Muscle layer of duodenum (tissue), 2 donors: ENCODE results near the gene ARPC4.
"Not testable (repeated sequence)": the region's sequence is repeated elsewhere in the genome, so short reads cannot be mapped to it uniquely, and the experiment has no call there.

Source experiments
- H3K27ac ChIP-seq: one replicate; pipeline ENCODE4 v1.7.0; 2013; ENCODE audit warnings: mild to moderate bottlenecking, low read length
- H3K27me3 ChIP-seq: one replicate; pipeline ENCODE4 v1.7.0; 2013; ENCODE audit warnings: low read depth, mild to moderate bottlenecking, control low read depth, low read length
- H3K36me3 ChIP-seq, 2 donors: one replicate each; pipeline ENCODE4 v1.7.0; 2013; ENCODE audit warnings: low read length in 2 of 2, control low read depth in 1 of 2, mild to moderate bottlenecking in 1 of 2; ENCODE audit not compliant: insufficient read depth in 2 of 2, control insufficient read depth in 1 of 2
- H3K4me1 ChIP-seq, 2 donors: one replicate each; pipeline ENCODE4 v1.7.0; 2013; ENCODE audit warnings: low read length in 2 of 2, mild to moderate bottlenecking in 2 of 2, control low read depth in 1 of 2, moderate library complexity in 1 of 2; ENCODE audit not compliant: insufficient read depth in 2 of 2, control insufficient read depth in 1 of 2
- H3K4me3 ChIP-seq, 2 donors: one replicate each; pipeline ENCODE4 v1.7.0; 2013; ENCODE audit warnings: low read length in 2 of 2, low read depth in 1 of 2, mild to moderate bottlenecking in 1 of 2
- H3K9me3 ChIP-seq, 2 donors: one replicate each; pipeline ENCODE4 v1.7.0; 2013; ENCODE audit warnings: low read length in 2 of 2, control low read depth in 1 of 2, mild to moderate bottlenecking in 1 of 2; ENCODE audit not compliant: control insufficient read depth in 1 of 2
- donor health status: healthy.

ARPC4 gene

DNA sequence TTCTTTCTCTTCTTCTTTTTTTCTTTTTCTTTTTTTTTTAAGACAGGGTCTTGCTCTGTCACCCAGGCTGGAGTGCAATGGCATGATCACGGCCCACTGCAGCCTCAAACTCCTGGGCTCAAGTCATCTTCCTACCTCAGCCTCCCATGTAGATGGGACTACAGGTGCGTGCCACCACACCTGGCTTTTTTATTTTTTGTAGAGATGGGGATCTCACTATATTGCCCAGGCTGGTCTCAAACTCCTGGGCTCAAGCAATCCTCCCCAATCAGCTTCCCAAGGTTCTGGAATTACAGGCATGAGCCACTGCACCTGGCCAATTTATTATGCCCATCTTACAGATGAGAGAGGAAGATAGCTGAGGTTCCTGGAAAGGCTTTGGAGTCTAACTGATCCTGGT lies 21.9 kb upstream of the ARPC4 start:
- not testable (repeated sequence) for H3K4me3 ChIP-seq, H3K36me3 ChIP-seq, H3K27ac ChIP-seq, H3K9me3 ChIP-seq, H3K27me3 ChIP-seq
- peaks cover 21 to 36% of the 10 kb centered on the region in 2 donors for H3K4me1 ChIP-seq

DNA sequence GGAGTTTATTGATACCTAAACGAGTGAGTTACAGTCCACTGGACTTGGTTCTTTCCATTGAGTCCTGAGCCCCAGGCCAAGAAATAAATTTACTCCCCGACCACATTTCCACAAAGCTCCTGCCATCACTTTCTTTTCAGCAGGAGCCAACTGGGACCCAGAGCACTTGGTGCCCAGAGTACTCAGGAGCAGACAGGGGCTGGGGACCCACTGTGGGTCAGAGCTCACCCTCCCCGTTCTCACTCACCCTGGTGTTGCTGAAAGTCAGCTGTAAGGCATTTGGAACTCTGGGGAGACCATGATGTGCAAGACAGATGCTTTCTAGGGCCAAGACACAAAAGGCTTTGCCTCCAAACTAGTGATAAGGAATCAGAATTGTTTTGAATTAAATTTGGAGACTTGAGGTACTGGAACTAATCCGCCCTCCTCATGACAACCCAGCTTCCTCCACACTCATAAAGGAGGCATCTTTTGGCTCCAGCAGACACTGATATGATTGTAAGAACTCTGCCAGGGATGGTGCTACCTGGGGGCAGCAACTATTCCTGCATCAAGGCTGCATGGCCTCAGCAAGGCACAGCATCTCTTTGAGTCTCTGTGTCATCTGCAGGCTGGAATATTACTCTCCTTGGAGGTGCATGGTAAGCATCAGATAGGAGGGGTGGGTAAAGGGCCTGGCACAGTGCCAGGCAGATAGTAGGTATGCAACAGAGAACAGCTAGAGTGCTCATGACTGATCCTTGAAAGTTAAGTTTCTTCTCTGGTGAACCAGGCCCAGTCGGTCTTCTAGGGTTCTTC lies 15.8 kb upstream of the ARPC4 start:
- Histone ChIP-seq H3K36me3 (peaks cover 6 to 29% of the 10 kb centered on the region in 2 donors), H3K27me3 (no peaks in the 10 kb centered on the region), H3K27ac (no peak overlapping the region), H3K4me1 (peaks cover 20 to 24% of the 10 kb centered on the region in 2 donors), H3K4me3 (no peak overlapping the region), H3K9me3 (no peaks in the 10 kb centered on the region)

DNA sequence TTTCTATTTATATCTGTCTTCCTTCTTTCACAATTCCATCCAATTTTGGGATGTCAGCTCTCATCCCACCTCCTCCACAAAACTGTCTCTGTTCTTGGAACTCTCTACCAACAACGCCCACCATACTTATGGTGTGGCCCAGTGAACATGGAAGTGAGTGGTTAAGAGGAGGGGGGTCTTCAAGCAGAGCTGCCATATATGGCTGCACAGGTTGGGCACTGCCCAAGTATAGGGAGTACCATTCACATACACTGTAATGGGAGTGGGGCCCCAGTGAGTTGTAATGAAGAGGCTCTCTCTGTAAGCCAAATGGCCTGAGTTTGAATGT lies 15.2 kb upstream of the ARPC4 start:
- Histone ChIP-seq H3K4me3 (no peak overlapping the region), H3K27ac (no peak overlapping the region), H3K36me3 (peaks cover 11 to 35% of the 10 kb centered on the region in 2 donors), H3K27me3 (no peaks in the 10 kb centered on the region), H3K9me3 (no peaks in the 10 kb centered on the region), H3K4me1 (peaks cover 20 to 24% of the 10 kb centered on the region in 2 donors)

DNA sequence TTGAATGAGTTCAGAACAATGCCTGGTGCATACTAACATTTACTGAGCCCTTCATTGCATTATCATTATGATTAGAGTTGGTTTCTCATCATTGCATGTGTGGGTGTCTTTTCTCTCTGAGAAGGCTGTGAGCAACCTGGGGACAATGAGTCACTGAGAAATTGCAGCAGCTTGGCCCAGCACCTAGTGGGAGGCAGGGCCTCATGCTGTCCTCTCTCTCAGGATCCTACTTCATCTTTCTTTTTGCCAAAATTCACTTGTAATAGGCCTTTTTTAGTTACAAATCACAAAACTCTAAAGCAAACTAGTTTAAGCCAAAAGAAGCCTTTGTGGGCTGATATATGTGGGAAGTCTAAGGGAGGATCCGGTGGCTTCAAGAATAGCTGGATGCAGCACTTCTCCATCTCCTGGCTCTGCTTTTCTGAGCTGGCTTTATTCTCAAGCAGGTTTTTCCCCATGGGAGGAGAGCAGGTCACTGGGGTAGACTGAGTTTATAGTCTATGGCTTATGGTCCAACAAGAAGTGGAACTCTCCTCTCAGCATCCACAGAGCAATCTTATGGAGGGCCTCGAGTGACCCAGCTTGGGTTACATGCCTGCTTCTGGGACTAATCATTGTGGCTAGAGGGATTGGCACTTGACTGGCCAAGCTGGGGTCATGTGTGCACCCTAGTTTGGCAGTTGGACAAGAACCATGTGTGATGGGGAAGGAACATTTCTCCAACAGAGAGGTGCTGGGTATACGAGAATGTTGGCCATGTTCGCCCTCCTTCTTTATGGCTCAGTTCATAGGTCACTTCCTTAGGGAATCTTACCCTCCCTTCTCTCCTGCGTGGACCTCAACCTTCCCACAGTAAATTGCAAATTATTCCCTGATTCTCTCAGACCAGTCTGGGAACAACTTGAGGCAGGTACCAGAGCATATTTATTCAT lies 14.5 kb upstream of the ARPC4 start:
- Histone ChIP-seq H3K4me1 (peaks cover 20 to 24% of the 10 kb centered on the region in 2 donors), H3K27me3 (no peaks in the 10 kb centered on the region), H3K36me3 (peaks cover 17 to 40% of the 10 kb centered on the region in 2 donors), H3K27ac (no peak overlapping the region), H3K4me3 (no peak overlapping the region), H3K9me3 (no peaks in the 10 kb centered on the region)

DNA sequence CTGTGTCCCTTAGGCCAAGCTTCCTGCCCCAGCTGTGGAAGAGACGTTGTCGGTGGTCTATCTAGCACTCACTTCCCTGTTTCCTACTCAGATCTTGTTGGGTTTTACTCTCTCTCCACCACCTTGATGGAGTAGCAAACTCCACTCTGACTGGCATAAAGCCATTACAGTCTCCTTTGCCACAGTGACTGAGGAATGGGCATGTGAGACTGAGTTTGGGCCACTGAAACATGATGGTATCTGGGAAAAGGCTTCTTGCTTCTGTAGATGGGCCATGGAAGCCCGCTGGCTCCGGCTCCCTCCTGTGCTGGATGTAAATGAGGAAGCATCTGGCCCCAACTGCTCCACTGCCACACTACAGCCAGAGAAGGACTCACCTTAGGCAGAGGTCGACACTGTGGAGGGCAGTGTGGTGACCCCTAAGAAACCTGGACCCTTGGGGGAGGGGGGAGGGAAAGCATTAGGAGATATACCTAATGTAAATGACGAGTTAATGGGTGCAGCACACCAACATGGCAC lies 13.7 kb upstream of the ARPC4 start:
- Histone ChIP-seq H3K27me3 (no peaks in the 10 kb centered on the region), H3K4me3 (no peak overlapping the region), H3K27ac (no peak overlapping the region), H3K36me3 (peaks cover 22 to 47% of the 10 kb centered on the region in 2 donors), H3K4me1 (peaks cover 20 to 24% of the 10 kb centered on the region in 2 donors), H3K9me3 (no peaks in the 10 kb centered on the region)

DNA sequence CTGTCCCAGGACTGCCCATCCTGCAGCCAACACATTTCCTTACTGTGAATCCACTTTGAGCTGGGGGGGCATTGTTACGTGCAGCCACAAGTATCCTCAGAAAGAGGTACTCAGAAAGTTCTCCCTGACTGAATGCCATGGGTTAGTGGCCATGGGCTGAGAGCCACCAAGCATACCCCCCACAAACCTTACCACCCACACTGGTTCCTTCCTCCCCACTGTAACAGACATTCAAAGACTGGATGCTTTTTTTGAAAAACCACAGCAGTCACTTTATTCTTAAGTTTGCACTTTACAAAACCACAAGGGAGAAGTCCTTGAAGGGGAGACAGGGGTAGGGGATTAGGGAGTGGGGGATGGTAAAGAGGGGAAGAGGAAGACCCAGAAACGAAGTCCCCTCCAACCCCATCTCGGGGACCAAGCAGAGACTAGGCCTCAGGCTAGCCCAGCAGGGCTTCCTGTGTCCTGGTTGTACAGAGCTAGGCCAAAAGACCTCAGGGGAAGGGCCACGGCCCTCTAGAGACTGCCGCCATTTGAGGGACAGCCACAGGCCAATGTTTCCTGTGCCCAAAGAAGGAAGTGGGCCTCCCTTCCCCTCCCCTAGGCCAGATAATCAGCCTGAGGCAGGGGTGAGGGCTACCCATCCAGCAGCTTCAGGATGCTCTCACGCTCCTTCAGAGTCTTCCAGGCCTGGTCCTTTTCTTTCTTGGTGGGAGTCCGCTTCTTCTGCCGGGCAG lies 13.0 kb upstream of the ARPC4 start:
- H3K4me1 ChIP-seq: peaks cover 20 to 24% of the 10 kb centered on the region in 2 donors
- H3K4me3 ChIP-seq: no peak overlapping the region
- H3K9me3 ChIP-seq: no peaks in the 10 kb centered on the region
- peak overlapping the region; percentile 16 for H3K27ac ChIP-seq
- H3K27me3 ChIP-seq: no peaks in the 10 kb centered on the region
- H3K36me3 ChIP-seq: peaks cover 24 to 49% of the 10 kb centered on the region in 2 donors

DNA sequence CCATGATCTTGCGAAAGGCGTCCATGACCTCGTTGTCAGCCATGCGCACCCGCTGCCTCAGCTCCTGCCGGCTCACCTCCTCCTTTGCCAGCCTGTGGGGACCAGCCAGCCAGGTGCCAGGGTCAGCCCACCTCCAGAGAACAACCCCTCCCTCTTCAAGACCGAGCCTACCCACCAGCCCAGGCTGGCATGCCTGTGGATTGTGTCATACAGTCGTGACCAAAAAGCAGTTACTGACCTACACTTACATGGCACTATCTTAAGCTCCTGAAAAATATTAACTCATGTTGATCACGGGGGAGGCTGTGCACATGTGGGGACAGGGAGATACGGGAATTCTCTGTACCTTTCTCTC lies 12.4 kb upstream of the ARPC4 start:
- H3K4me1 ChIP-seq: peaks cover 20 to 24% of the 10 kb centered on the region in 2 donors
- H3K36me3 ChIP-seq: peaks cover 29 to 55% of the 10 kb centered on the region in 2 donors
- H3K9me3 ChIP-seq: no peaks in the 10 kb centered on the region
- H3K4me3 ChIP-seq: no peak overlapping the region
- peak overlapping the region; percentile 16 for H3K27ac ChIP-seq
- no peaks in the 10 kb centered on the region for H3K27me3 ChIP-seq

DNA sequence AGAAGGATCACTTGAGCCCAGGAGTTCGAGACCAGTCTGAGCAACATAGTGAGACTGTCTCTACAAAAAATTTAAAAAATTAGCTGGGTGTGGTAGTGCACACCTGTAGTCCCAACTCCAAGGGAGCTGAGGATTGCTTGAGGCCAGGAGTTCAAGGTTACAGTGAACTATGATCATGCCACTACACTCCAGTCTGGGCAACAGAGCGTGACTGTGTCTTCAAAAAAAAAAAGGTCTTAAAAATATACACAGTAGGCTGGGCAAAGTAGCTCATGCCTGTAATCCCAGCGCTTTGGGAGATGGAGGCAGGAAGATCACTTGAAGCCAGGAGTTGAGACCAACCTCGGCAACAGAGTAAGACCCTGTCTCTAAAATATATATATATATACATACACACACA lies 12.0 kb upstream of the ARPC4 start:
- Histone ChIP-seq H3K27me3 (no peaks in the 10 kb centered on the region), H3K4me1 (peaks cover 20 to 24% of the 10 kb centered on the region in 2 donors), H3K36me3 (peaks cover 32 to 59% of the 10 kb centered on the region in 2 donors), H3K4me3 (no peak overlapping the region), H3K27ac (no peak overlapping the region), H3K9me3 (no peaks in the 10 kb centered on the region)

DNA sequence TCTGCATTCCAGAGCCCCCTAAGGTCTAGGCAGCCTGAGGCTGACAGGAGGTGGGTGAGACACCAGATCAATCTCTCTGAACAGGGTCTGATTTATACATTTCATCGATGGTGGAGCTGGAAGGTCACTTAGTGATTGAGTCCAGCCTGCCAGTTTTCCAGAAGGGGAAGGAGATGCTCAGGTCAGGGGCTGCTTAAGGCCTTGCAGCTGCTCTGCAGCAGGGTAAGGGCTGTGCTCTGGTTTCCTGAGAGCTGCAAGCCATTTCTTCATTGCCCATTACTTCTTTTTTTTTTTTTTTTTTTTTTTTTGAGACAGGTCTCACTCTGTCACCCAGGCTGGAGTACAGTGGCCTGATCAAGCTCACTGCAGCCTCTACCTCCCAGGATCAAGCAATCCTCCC lies 11.3 kb upstream of the ARPC4 start:
- Histone ChIP-seq H3K4me3 (no peak overlapping the region), H3K36me3 (peaks cover 36 to 66% of the 10 kb centered on the region in 2 donors), H3K27ac (no peak overlapping the region), H3K27me3 (no peaks in the 10 kb centered on the region), H3K9me3 (no peaks in the 10 kb centered on the region), H3K4me1 (peaks cover 20 to 24% of the 10 kb centered on the region in 2 donors)

DNA sequence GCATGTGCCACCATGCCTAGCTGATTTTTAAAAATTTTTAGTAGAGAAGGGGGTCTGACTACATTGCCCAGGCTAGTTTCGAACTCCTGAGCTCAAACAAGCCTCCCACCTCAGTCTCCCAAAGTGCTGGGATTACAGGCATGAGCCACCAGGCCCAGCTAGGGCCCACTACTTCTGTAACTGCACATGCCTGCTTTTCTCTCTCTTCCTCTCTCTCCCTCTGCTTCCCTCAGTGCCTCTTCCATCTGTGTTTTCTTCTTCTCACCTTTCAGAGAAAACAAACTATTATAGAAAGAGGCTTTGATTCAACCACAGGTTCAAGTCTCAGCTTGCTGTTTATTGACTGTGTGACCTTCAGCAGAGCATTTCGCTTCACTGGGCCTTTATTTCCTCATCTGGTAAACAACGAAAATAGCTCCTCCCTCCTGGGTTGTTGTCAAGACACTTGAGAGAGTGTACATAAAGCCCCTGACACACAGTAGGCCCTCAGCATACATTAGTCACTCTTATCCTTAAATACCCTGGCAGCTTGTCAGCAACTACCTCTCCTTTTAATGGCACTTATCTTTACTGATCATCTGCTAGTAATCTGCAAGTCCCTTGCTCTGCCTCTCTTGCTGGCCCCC lies 10.8 kb upstream of the ARPC4 start:
- Histone ChIP-seq H3K27me3 (no peaks in the 10 kb centered on the region), H3K27ac (no peak overlapping the region), H3K9me3 (no peaks in the 10 kb centered on the region), H3K4me3 (no peak overlapping the region), H3K4me1 (peaks cover 19 to 23% of the 10 kb centered on the region in 2 donors), H3K36me3 (peaks cover 40 to 71% of the 10 kb centered on the region in 2 donors)
